ENCODE data around the gene UMODL1.

- TF ChIP-seq CTCF (IDR thresholded peaks at IDR 0.05; ENCODE audit: poor library complexity) (no peak), EZH2 (IDR thresholded peaks at IDR 0.05; ENCODE audit: borderline replicate concordance) (no peak), EZH2phosphoT487 (IDR thresholded peaks at IDR 0.05; ENCODE audit: low read depth, severe bottlenecking, unreplicated experiment) (no peak)
These were observed 44.1 kb downstream of the UMODL1 start for GRCh38 chr21:42115136-42115683.
